Endodermal cell (in vitro differentiated cells): ENCODE measurements around the gene ACSL5. TPM values are rescaled to one million over a fixed set of nuclear protein-coding genes. Genes with fewer than 3 reads are reported as not detected.

Source experiments
- DNase-seq: peaks from one replicate; pipeline ENCODE4 v3.0.0-alpha.2; 2017
- H3K27ac ChIP-seq: 2 replicates; pipeline ENCODE4 v1.5.1; 2013; ENCODE audit warnings: mild to moderate bottlenecking, low read depth, low read length, moderate library complexity
- H3K27me3 ChIP-seq: 2 replicates; pipeline ENCODE4 v1.6.1; 2013; ENCODE audit warnings: mild to moderate bottlenecking, low read length, moderate library complexity; ENCODE audit not compliant: insufficient read depth, control insufficient read depth, poor library complexity, severe bottlenecking
- H3K36me3 ChIP-seq: 2 replicates; pipeline ENCODE4 v1.7.0; 2013; ENCODE audit warnings: mild to moderate bottlenecking, low read length, moderate library complexity; ENCODE audit not compliant: control insufficient read depth, insufficient read depth
- H3K4me1 ChIP-seq: one replicate; pipeline ENCODE4 v1.7.0; 2013; ENCODE audit warnings: low read length; ENCODE audit not compliant: control insufficient read depth, insufficient read depth
- H3K4me3 ChIP-seq: 2 replicates; pipeline ENCODE4 v1.5.1; 2013; ENCODE audit warnings: mild to moderate bottlenecking, low read length, moderate library complexity
- H3K9ac ChIP-seq: 2 replicates; pipeline ENCODE4 v1.6.1; 2013; ENCODE audit warnings: mild to moderate bottlenecking, low read length, moderate library complexity; ENCODE audit not compliant: poor library complexity, severe bottlenecking; ENCODE audit errors: extremely low read depth
- H3K9me3 ChIP-seq: 2 replicates; pipeline ENCODE4 v1.6.1; 2013; ENCODE audit warnings: mild to moderate bottlenecking, low read length, moderate library complexity; ENCODE audit not compliant: control insufficient read depth
- H3K27ac Mint-ChIP-seq: 2 replicates; pipeline ENCODE4 v1.8.0; 2020; ENCODE audit warnings: mixed read lengths
- H3K27me3 Mint-ChIP-seq: 2 replicates; pipeline ENCODE4 v1.8.0; 2021; ENCODE audit warnings: mild to moderate bottlenecking, mixed read lengths; ENCODE audit not compliant: insufficient read depth
- H3K36me3 Mint-ChIP-seq: 2 replicates; pipeline ENCODE4 v1.8.0; 2020; ENCODE audit warnings: low read depth, mixed read lengths
- H3K4me1 Mint-ChIP-seq: 2 replicates; pipeline ENCODE4 v1.8.0; 2020; ENCODE audit warnings: mixed read lengths
- H3K4me3 Mint-ChIP-seq: 2 replicates; pipeline ENCODE4 v1.8.0; 2020; ENCODE audit warnings: mild to moderate bottlenecking, moderate library complexity, mixed read lengths
- H3K9me3 Mint-ChIP-seq: 2 replicates; pipeline ENCODE4 v1.8.0; 2020; ENCODE audit warnings: mild to moderate bottlenecking, mixed read lengths
- CTCF ChIP-seq: fragments of 200-600 bp; sonication (generic); conservative IDR thresholded peaks from 2 replicates; pipeline ENCODE4 v1.5.0; 2021; ENCODE audit warnings: antibody characterized with exemption, mild to moderate bottlenecking
- WGBS, 2 experiments: methylation state at CpG; one replicate each; pipeline versions ENCODE4 v1.1.5 to v1.1.7; 2013; ENCODE audit warnings: missing lambda C conversion rate in 2 of 2, mixed read lengths in 1 of 2; ENCODE audit not compliant: insufficient coverage in 1 of 2, insufficient read length in 1 of 2; 5-methylcytosine and 5-hydroxymethylcytosine counted together
- long read RNA-seq, 4 experiments: library from polyadenylated mRNA in 2 of 4; library from RNA in 1 of 4; library from capped mRNA in 1 of 4; stranded (forward) in 3 of 4; unstranded in 1 of 4; transcript quantifications; one replicate each; pipeline ENCODE4 v2.0.0, GENCODE V29; 2020 to 2021; ENCODE audit warnings: inconsistent platforms in 1 of 4
- polyA plus RNA-seq, 2 experiments: library from polyadenylated mRNA; stranded (reverse); fragments of 50-300 nt; gene quantifications; one replicate each; pipeline ENCODE4 v1.2.3, GENCODE V29; 2013
- total RNA-seq, 2 donors: library from RNA; stranded (reverse); fragmentation: NEBNext Ultra II Directional in 1 of 2; extraction: Animal tissue kit (Norgen Biotek cat#: 25700) in 1 of 2; gene quantifications; 2 replicates in 1 of 2; 3 replicates in 1 of 2; pipeline ENCODE4 v1.2.1, GENCODE V29; 2021

ACSL5 gene
- not detected for total RNA-seq
- polyA plus RNA-seq (2013, experiment 1 of 2): not detected
- not detected for polyA plus RNA-seq (2013, experiment 2 of 2)
- long read RNA-seq, experiment 1: 0 reads
- long read RNA-seq, experiment 2: 0 reads
- long read RNA-seq, experiment 3: 0 reads
- long read RNA-seq, experiment 4: 0 reads

- H3K4me3 Mint-ChIP-seq: no peak within 1 kb of the TSS
- no peaks in the 10 kb centered on the region for H3K9me3 ChIP-seq
- H3K4me1 Mint-ChIP-seq: peaks cover 13% of the 10 kb centered on the region
- H3K4me3 ChIP-seq: no peak within 1 kb of the TSS
- H3K27ac ChIP-seq: no peak within 1 kb of the TSS
- 85 to 88% methylated on average over 4 of the region's 4 CpGs for WGBS, 2 experiments
- DNase-seq: peak; percentile 32
- H3K9ac ChIP-seq: no peak within 1 kb of the TSS
- no peaks in the 10 kb centered on the region for H3K27me3 ChIP-seq
- H3K4me1 ChIP-seq: no peaks in the 10 kb centered on the region
- no peaks in the 10 kb centered on the region for H3K36me3 ChIP-seq
- H3K27me3 Mint-ChIP-seq: no peaks in the 10 kb centered on the region
- TF ChIP-seq CTCF: no peak
- peaks cover 24% of the 10 kb centered on the region for H3K9me3 Mint-ChIP-seq
- H3K27ac Mint-ChIP-seq: no peak within 1 kb of the TSS
- no peaks in the 10 kb centered on the region for H3K36me3 Mint-ChIP-seq
Observed at GRCh38 chr10:112373912-112374338, at the start of gene ACSL5. Gene ACSL5, plus strand, starts transcription at chr10:112374116. Its CDS starts 20,831 bp downstream, at chr10:112394947.

GRCh38 chr10:112327678-112328077, 46.2 kb upstream of the ACSL5 start:
- DNase-seq: no peak
- Histone ChIP-seq H3K27ac (no peak overlapping the region), H3K27me3 (no peaks in the 10 kb centered on the region), H3K4me1 (no peaks in the 10 kb centered on the region), H3K9me3 (no peaks in the 10 kb centered on the region), H3K4me3 (no peak overlapping the region), H3K9ac (no peak overlapping the region), H3K36me3 (no peaks in the 10 kb centered on the region)
- TF ChIP-seq CTCF: no peak
- no peaks in the 10 kb centered on the region for H3K4me1 Mint-ChIP-seq
- peaks cover 4% of the 10 kb centered on the region for H3K27me3 Mint-ChIP-seq
- no peak overlapping the region for H3K27ac Mint-ChIP-seq
- no peaks in the 10 kb centered on the region for H3K9me3 Mint-ChIP-seq
- WGBS, 2 experiments: 80 to 89% methylated on average over 1 to 3 of the region's 3 CpGs
- no peak overlapping the region for H3K4me3 Mint-ChIP-seq
- no peaks in the 10 kb centered on the region for H3K36me3 Mint-ChIP-seq

- Mint-ChIP-seq H3K4me1 (peaks cover 3% of the 10 kb centered on the region), H3K9me3 (no peaks in the 10 kb centered on the region), H3K27me3 (peaks cover 8% of the 10 kb centered on the region), H3K36me3 (no peaks in the 10 kb centered on the region), H3K27ac (no peak overlapping the region), H3K4me3 (no peak overlapping the region)
- 81 to 91% methylated on average over 2 to 4 of the region's 4 CpGs for WGBS, 2 experiments
- DNase-seq: no peak
- peaks cover 7% of the 10 kb centered on the region for H3K4me1 ChIP-seq
- H3K27ac ChIP-seq: no peak overlapping the region
- no peak overlapping the region for H3K9ac ChIP-seq
- no peak overlapping the region for H3K4me3 ChIP-seq
- H3K27me3 ChIP-seq: no peaks in the 10 kb centered on the region
- no peak for TF ChIP-seq CTCF
- no peaks in the 10 kb centered on the region for H3K9me3 ChIP-seq
- H3K36me3 ChIP-seq: no peaks in the 10 kb centered on the region
Observed at GRCh38 chr10:112330162-112330561, 43.8 kb upstream of the ACSL5 start.
